GM23338 (cell line): ENCODE results near the gene RAP1A. TPM values are rescaled to one million over a fixed set of nuclear protein-coding genes. Genes with fewer than 3 reads are reported as not detected.
A peak's percentile ranks its signal among the peaks of the same experiment; 100 is the strongest.

Experiments
- ATAC-seq: fragments of 200-7000 bp; cut with Tn5 transposase; 3 replicates; pipeline ENCODE4 v1.9.1; 2020
- DNase-seq: peaks from one replicate; pipeline ENCODE4 v3.0.0-alpha.2; 2015; ENCODE audit warnings: low spot score
- H2AFZ ChIP-seq: fragments of 200-600 bp; sonication (generic); 2 replicates; pipeline ENCODE4 v1.8.0; 2016; ENCODE audit warnings: antibody characterized with exemption, mild to moderate bottlenecking, moderate library complexity
- H3F3A ChIP-seq: fragments of 200-600 bp; sonication (generic); replicated peaks from 2 replicates; pipeline ENCODE4 v1.8.0; 2017; ENCODE audit warnings: antibody characterized with exemption, mixed run types, low read depth
- H3K27ac ChIP-seq: fragments of 200-600 bp; sonication (generic); 2 replicates; pipeline ENCODE4 v1.6.1; 2016; ENCODE audit warnings: low read depth
- H3K27me3 ChIP-seq: fragments of 200-600 bp; sonication (generic); 2 replicates; pipeline ENCODE4 v1.8.0; 2016; ENCODE audit warnings: mild to moderate bottlenecking, mixed run types, moderate library complexity; ENCODE audit not compliant: insufficient read depth
- H3K36me3 ChIP-seq: fragments of 200-600 bp; sonication (generic); 2 replicates; pipeline ENCODE4 v1.8.0; 2016; ENCODE audit warnings: mild to moderate bottlenecking; ENCODE audit not compliant: insufficient read depth
- H3K4me1 ChIP-seq: fragments of 200-600 bp; sonication (generic); 2 replicates; pipeline ENCODE4 v1.8.0; 2016; ENCODE audit warnings: mild to moderate bottlenecking, moderate library complexity; ENCODE audit not compliant: insufficient read depth
- H3K4me2 ChIP-seq: fragments of 200-600 bp; sonication (generic); 2 replicates; pipeline ENCODE4 v1.7.1; 2017; ENCODE audit warnings: mixed run types
- H3K4me3 ChIP-seq: fragments of 200-600 bp; sonication (generic); 2 replicates; pipeline ENCODE4 v1.6.1; 2016; ENCODE audit warnings: mixed run types
- H3K79me2 ChIP-seq: fragments of 200-600 bp; sonication (generic); replicated peaks from 2 replicates; pipeline ENCODE4 v1.8.0; 2017; ENCODE audit warnings: mild to moderate bottlenecking; ENCODE audit not compliant: insufficient read depth
- H3K9me2 ChIP-seq: fragments of 200-600 bp; sonication (generic); 2 replicates; pipeline ENCODE4 v1.8.0; 2017; ENCODE audit not compliant: insufficient read depth
- H4K20me1 ChIP-seq: fragments of 200-600 bp; sonication (generic); replicated peaks from 2 replicates; pipeline ENCODE4 v1.8.0; 2017; ENCODE audit warnings: mild to moderate bottlenecking; ENCODE audit not compliant: insufficient read depth
- H3K27ac Mint-ChIP-seq: 2 replicates; pipeline ENCODE4 v1.8.0; 2020; ENCODE audit warnings: inconsistent platforms, mild to moderate bottlenecking, moderate library complexity, mixed read lengths
- H3K27me3 Mint-ChIP-seq: 3 replicates; pipeline ENCODE4 v1.8.0; 2022; ENCODE audit warnings: low read depth, mild to moderate bottlenecking, moderate library complexity, mixed read lengths, inconsistent platforms; ENCODE audit not compliant: insufficient read depth, poor library complexity
- H3K36me3 Mint-ChIP-seq: 3 replicates; pipeline ENCODE4 v1.8.0; 2021; ENCODE audit warnings: low read depth, mild to moderate bottlenecking, inconsistent platforms, moderate library complexity, mixed read lengths
- H3K4me1 Mint-ChIP-seq: 3 replicates; pipeline ENCODE4 v1.8.0; 2020; ENCODE audit warnings: mild to moderate bottlenecking, inconsistent platforms, mixed read lengths
- H3K4me3 Mint-ChIP-seq: 3 replicates; pipeline ENCODE4 v1.8.0; 2021; ENCODE audit warnings: moderate library complexity, mild to moderate bottlenecking, inconsistent platforms, mixed read lengths
- H3K9me3 Mint-ChIP-seq: 3 replicates; pipeline ENCODE4 v1.8.0; 2020; ENCODE audit warnings: moderate library complexity, mild to moderate bottlenecking, inconsistent platforms, mixed read lengths
- CREB1 ChIP-seq: fragments of 250-450 bp; sonication (Bioruptor Pico); IDR thresholded peaks from 2 replicates; pipeline ENCODE4 v1.5.0; 2020; ENCODE audit warnings: low read depth, mild to moderate bottlenecking, moderate library complexity
- EZH2 ChIP-seq: fragments of 200-600 bp; sonication (generic); IDR thresholded peaks from one replicate; pipeline ENCODE4 v1.8.0; 2017; ENCODE audit warnings: antibody characterized with exemption, mild to moderate bottlenecking, low read depth; ENCODE audit not compliant: unreplicated experiment
- NANOG ChIP-seq: IDR thresholded peaks from 2 replicates; pipeline ENCODE4 v1.6.1; 2016; ENCODE audit warnings: antibody characterized with exemption, borderline replicate concordance
- POLR2AphosphoS5 ChIP-seq: IDR thresholded peaks from 2 replicates; pipeline ENCODE4 v1.6.1; 2016; ENCODE audit warnings: antibody characterized with exemption, low read depth
- STAT1 ChIP-seq: IDR thresholded peaks from one replicate; pipeline ENCODE4 v1.6.1; 2016; ENCODE audit warnings: antibody characterized with exemption; ENCODE audit not compliant: unreplicated experiment
- ZNF114 ChIP-seq: fragments of 250-450 bp; sonication (Bioruptor Pico); IDR thresholded peaks from 2 replicates; pipeline ENCODE4 v1.5.0; 2020; ENCODE audit warnings: mild to moderate bottlenecking, moderate library complexity
- ZNF331 ChIP-seq: fragments of 250-450 bp; sonication (Bioruptor Pico); IDR thresholded peaks from 2 replicates; pipeline ENCODE4 v1.5.0; 2020; ENCODE audit warnings: low read depth, mild to moderate bottlenecking, moderate library complexity
- polyA plus RNA-seq: library from polyadenylated mRNA; unstranded; fragments of >200 nt; fragmentation: Nextera tagmentation; extraction: Ambion mirVana; gene quantifications from 2 replicates; pipeline ENCODE4 v1.2.1, GENCODE V29; 2016
- total RNA-seq: library from RNA; depleted of rRNA; stranded (reverse); fragments of >200 nt; shearing (Covaris generic); gene quantifications from 2 replicates; pipeline ENCODE4 v1.2.3, GENCODE V29; 2014
- TF ChIP-seq, protein P1 (sequence below): fragments of 250-450 bp; sonication (Bioruptor Pico); IDR thresholded peaks from 2 replicates; pipeline ENCODE4 v1.5.0; 2020; ENCODE audit warnings: mild to moderate bottlenecking, moderate library complexity
- TF ChIP-seq, protein P2 (sequence below), 2 experiments: fragments of 200-600 bp in 1 of 2; sonication (generic) in 1 of 2; conservative IDR thresholded peaks; 2 replicates each; pipeline versions ENCODE4 v1.5.1 to v1.6.1; 2016 to 2017; ENCODE audit warnings: antibody characterized with exemption in 2 of 2, low read depth in 2 of 2, mild to moderate bottlenecking in 2 of 2, moderate library complexity in 1 of 2
- TF ChIP-seq, protein P3 (sequence below): IDR thresholded peaks from one replicate; pipeline ENCODE4 v1.6.1; 2018; ENCODE audit warnings: antibody characterized with exemption; ENCODE audit not compliant: unreplicated experiment

RAP1A gene
- total and polyA plus RNA-seq, 2 experiments from 2014 or later, result 16.2 to 23.0 TPM

DNA sequence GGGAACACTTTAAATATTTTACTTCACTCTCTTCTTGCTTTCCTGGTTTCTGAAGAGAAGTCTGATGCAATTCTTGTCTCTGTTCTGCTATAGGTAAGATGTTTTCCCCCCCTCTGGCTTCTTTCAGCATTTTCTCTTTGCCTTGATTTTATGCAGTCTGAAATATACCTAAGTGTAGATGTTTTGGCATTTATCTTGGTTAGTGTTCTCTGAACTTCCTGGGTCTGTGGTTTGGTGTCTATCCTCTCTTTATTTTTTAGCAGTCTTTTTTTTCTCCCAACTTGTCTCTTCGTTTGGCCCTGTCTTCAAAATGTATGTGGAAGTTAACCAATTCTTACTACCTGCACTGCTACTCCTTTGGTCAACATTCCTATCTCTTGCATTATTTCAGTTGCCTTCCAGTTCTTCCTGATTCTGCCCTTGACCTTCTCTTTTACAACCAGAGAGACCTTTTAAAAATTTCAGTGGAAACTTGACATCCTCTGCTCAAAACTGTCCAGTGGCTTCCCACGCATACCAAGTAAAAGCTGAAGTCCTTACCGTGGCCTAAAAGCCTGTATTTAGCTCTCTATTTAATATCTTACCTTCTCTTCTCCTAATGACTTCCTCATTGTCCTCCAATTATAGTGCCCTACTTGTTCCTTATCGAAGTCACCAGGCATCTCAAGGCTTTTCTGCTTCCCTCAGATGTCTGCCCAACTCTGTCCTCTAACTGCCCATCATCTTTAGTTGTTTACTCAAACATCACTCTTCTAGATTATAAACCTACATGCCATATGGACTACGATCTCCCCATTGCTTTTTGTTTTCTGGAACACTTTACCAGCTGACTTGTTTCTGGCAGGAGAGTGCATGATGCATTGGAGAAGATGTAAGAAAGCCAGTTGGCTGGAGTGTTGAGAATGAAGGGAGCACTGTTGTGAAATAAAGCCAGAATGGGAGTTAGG is 40.9 kb downstream of the RAP1A start:
- TF ChIP-seq STAT1 (no peak), CREB1 (CRISPR knock-in tag) (no peak), EZH2 (no peak), ZNF114 (no peak), NANOG (no peak), POLR2AphosphoS5 (no peak), ZNF331 (no peak)
- TF ChIP-seq, protein P1, sequence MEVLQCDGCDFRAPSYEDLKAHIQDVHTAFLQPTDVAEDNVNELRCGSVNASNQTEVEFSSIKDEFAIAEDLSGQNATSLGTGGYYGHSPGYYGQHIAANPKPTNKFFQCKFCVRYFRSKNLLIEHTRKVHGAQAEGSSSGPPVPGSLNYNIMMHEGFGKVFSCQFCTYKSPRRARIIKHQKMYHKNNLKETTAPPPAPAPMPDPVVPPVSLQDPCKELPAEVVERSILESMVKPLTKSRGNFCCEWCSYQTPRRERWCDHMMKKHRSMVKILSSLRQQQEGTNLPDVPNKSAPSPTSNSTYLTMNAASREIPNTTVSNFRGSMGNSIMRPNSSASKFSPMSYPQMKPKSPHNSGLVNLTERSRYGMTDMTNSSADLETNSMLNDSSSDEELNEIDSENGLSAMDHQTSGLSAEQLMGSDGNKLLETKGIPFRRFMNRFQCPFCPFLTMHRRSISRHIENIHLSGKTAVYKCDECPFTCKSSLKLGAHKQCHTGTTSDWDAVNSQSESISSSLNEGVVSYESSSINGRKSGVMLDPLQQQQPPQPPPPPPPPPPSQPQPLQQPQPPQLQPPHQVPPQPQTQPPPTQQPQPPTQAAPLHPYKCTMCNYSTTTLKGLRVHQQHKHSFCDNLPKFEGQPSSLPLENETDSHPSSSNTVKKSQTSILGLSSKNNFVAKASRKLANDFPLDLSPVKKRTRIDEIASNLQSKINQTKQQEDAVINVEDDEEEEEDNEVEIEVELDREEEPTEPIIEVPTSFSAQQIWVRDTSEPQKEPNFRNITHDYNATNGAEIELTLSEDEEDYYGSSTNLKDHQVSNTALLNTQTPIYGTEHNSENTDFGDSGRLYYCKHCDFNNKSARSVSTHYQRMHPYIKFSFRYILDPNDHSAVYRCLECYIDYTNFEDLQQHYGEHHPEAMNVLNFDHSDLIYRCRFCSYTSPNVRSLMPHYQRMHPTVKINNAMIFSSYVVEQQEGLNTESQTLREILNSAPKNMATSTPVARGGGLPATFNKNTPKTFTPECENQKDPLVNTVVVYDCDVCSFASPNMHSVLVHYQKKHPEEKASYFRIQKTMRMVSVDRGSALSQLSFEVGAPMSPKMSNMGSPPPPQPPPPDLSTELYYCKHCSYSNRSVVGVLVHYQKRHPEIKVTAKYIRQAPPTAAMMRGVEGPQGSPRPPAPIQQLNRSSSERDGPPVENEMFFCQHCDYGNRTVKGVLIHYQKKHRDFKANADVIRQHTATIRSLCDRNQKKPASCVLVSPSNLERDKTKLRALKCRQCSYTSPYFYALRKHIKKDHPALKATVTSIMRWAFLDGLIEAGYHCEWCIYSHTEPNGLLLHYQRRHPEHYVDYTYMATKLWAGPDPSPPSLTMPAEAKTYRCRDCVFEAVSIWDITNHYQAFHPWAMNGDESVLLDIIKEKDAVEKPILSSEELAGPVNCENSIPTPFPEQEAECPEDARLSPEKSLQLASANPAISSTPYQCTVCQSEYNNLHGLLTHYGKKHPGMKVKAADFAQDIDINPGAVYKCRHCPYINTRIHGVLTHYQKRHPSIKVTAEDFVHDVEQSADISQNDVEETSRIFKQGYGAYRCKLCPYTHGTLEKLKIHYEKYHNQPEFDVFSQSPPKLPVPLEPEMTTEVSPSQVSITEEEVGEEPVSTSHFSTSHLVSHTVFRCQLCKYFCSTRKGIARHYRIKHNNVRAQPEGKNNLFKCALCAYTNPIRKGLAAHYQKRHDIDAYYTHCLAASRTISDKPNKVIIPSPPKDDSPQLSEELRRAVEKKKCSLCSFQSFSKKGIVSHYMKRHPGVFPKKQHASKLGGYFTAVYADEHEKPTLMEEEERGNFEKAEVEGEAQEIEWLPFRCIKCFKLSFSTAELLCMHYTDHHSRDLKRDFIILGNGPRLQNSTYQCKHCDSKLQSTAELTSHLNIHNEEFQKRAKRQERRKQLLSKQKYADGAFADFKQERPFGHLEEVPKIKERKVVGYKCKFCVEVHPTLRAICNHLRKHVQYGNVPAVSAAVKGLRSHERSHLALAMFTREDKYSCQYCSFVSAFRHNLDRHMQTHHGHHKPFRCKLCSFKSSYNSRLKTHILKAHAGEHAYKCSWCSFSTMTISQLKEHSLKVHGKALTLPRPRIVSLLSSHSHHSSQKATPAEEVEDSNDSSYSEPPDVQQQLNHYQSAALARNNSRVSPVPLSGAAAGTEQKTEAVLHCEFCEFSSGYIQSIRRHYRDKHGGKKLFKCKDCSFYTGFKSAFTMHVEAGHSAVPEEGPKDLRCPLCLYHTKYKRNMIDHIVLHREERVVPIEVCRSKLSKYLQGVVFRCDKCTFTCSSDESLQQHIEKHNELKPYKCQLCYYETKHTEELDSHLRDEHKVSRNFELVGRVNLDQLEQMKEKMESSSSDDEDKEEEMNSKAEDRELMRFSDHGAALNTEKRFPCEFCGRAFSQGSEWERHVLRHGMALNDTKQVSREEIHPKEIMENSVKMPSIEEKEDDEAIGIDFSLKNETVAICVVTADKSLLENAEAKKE (CRISPR knock-in tag), result no peak
- TF ChIP-seq, protein P2, sequence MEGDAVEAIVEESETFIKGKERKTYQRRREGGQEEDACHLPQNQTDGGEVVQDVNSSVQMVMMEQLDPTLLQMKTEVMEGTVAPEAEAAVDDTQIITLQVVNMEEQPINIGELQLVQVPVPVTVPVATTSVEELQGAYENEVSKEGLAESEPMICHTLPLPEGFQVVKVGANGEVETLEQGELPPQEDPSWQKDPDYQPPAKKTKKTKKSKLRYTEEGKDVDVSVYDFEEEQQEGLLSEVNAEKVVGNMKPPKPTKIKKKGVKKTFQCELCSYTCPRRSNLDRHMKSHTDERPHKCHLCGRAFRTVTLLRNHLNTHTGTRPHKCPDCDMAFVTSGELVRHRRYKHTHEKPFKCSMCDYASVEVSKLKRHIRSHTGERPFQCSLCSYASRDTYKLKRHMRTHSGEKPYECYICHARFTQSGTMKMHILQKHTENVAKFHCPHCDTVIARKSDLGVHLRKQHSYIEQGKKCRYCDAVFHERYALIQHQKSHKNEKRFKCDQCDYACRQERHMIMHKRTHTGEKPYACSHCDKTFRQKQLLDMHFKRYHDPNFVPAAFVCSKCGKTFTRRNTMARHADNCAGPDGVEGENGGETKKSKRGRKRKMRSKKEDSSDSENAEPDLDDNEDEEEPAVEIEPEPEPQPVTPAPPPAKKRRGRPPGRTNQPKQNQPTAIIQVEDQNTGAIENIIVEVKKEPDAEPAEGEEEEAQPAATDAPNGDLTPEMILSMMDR (conservative IDR thresholded peaks at IDR 0.05; ENCODE audit: low read depth in 2 of 2), result no peak
- TF ChIP-seq, protein P3, sequence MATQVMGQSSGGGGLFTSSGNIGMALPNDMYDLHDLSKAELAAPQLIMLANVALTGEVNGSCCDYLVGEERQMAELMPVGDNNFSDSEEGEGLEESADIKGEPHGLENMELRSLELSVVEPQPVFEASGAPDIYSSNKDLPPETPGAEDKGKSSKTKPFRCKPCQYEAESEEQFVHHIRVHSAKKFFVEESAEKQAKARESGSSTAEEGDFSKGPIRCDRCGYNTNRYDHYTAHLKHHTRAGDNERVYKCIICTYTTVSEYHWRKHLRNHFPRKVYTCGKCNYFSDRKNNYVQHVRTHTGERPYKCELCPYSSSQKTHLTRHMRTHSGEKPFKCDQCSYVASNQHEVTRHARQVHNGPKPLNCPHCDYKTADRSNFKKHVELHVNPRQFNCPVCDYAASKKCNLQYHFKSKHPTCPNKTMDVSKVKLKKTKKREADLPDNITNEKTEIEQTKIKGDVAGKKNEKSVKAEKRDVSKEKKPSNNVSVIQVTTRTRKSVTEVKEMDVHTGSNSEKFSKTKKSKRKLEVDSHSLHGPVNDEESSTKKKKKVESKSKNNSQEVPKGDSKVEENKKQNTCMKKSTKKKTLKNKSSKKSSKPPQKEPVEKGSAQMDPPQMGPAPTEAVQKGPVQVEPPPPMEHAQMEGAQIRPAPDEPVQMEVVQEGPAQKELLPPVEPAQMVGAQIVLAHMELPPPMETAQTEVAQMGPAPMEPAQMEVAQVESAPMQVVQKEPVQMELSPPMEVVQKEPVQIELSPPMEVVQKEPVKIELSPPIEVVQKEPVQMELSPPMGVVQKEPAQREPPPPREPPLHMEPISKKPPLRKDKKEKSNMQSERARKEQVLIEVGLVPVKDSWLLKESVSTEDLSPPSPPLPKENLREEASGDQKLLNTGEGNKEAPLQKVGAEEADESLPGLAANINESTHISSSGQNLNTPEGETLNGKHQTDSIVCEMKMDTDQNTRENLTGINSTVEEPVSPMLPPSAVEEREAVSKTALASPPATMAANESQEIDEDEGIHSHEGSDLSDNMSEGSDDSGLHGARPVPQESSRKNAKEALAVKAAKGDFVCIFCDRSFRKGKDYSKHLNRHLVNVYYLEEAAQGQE, result no peak
- no peak overlapping the region for H2AFZ ChIP-seq
- peaks cover 74% of the 10 kb centered on the region for H3K79me2 ChIP-seq
- Mint-ChIP-seq H3K27me3 (no peaks in the 10 kb centered on the region), H3K4me1 (peaks cover 19% of the 10 kb centered on the region), H3K27ac (no peak overlapping the region), H3K9me3 (no peaks in the 10 kb centered on the region), H3K36me3 (no peaks in the 10 kb centered on the region), H3K4me3 (no peak overlapping the region)
- H3K9me2 ChIP-seq, result no peaks in the 10 kb centered on the region
- no peak overlapping the region for H3K4me3 ChIP-seq
- peaks cover 33% of the 10 kb centered on the region for H3K4me1 ChIP-seq
- ATAC-seq (no peak), DNase-seq (no peak)
- H3K27ac ChIP-seq, result peak overlapping the region; percentile 10; the same call in 1 of the 2 replicates
- no peak overlapping the region for H3K4me2 ChIP-seq
- H3F3A ChIP-seq, result no peaks in the 10 kb centered on the region
- H3K36me3 ChIP-seq, result no peaks in the 10 kb centered on the region
- H3K27me3 ChIP-seq, result no peaks in the 10 kb centered on the region
- peaks cover 18% of the 10 kb centered on the region for H4K20me1 ChIP-seq
